Bronchial epithelial cell (primary cell): Measurements from ENCODE around the gene TULP4. TPM values are rescaled to one million over a fixed set of nuclear protein-coding genes. Genes with fewer than 3 reads are reported as not detected.

ENCODE experiments used
- DNase-seq: peaks from one replicate; pipeline ENCODE4 v3.0.0-alpha.2; 2010; ENCODE audit warnings: low read depth
- FAIRE-seq: peaks from 2 replicates; lab custom pipeline; 2011; peaks lifted over from hg19 to GRCh38; lab: Jason Lieb, UNC
- H3K27me3 ChIP-seq: 2 replicates; pipeline ENCODE4 v1.5.1; 2011; ENCODE audit warnings: low read length; ENCODE audit not compliant: control insufficient read depth, insufficient read depth
- H3K36me3 ChIP-seq: 2 replicates; pipeline ENCODE4 v1.5.1; 2011; ENCODE audit warnings: low read length; ENCODE audit not compliant: control insufficient read depth, insufficient read depth
- H3K4me3 ChIP-seq: 2 replicates; pipeline ENCODE4 v1.5.1; 2011; ENCODE audit warnings: mild to moderate bottlenecking, low read depth, low read length, control low read depth
- total RNA-seq: library from RNA; depleted of rRNA; stranded (reverse); fragments of >200 nt; gene quantifications from 2 replicates; pipeline ENCODE4 v1.2.1, GENCODE V29; 2014
- TF ChIP-seq, protein P1 (sequence below): IDR thresholded peaks from 2 replicates; pipeline ENCODE4 v1.5.1; 2011; ENCODE audit warnings: mild to moderate bottlenecking, moderate library complexity, low read length, control low read depth, inconsistent platforms; ENCODE audit not compliant: insufficient read depth, severe bottlenecking

Gene TULP4
- total RNA-seq, 1 donor from 2014 or later = 127 TPM

DNA sequence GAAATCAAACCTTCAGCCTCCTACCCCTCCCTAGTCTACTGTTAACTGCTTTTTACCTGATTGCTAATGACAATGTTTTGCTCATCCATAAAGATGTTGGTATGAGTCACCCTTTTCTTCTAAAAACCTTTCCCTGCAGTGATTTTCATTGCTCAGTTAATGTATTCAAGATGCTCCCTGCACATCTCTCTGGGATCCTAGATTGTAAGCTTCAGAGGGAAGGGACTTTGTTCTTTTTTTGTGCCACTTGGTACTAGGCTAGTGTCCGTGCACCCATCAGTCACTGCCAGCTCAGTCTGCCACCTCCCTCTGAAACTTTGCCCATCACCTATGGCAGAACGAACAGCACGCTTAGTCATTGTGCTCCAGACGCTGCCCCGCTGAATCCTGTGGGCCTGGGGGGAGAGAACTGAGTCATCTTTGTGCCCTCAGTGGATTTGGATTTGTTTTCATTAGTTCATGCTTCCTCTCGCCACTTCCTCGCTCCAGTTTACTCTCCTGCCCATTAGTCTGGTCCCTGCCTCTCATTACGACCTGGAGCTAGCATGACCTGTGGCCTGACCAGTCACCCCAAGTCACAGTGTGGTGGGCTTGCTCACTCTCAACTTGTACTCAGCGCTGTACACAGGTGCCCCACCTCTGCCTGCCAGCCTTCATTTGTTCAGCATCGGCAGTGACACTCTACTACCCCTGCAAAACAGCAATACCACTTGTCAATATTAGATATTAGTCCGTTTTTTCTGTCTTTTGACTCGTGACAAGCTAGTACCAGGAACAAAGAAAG is 169.6 kb downstream of the TULP4 start:
- H3K4me3 ChIP-seq = no peak overlapping the region
- TF ChIP-seq, protein P1, sequence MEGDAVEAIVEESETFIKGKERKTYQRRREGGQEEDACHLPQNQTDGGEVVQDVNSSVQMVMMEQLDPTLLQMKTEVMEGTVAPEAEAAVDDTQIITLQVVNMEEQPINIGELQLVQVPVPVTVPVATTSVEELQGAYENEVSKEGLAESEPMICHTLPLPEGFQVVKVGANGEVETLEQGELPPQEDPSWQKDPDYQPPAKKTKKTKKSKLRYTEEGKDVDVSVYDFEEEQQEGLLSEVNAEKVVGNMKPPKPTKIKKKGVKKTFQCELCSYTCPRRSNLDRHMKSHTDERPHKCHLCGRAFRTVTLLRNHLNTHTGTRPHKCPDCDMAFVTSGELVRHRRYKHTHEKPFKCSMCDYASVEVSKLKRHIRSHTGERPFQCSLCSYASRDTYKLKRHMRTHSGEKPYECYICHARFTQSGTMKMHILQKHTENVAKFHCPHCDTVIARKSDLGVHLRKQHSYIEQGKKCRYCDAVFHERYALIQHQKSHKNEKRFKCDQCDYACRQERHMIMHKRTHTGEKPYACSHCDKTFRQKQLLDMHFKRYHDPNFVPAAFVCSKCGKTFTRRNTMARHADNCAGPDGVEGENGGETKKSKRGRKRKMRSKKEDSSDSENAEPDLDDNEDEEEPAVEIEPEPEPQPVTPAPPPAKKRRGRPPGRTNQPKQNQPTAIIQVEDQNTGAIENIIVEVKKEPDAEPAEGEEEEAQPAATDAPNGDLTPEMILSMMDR = no peak
- H3K27me3 ChIP-seq = no peaks in the 10 kb centered on the region
- FAIRE-seq (no peak), DNase-seq (peak; percentile 92)
- peaks cover 9% of the 10 kb centered on the region for H3K36me3 ChIP-seq

DNA sequence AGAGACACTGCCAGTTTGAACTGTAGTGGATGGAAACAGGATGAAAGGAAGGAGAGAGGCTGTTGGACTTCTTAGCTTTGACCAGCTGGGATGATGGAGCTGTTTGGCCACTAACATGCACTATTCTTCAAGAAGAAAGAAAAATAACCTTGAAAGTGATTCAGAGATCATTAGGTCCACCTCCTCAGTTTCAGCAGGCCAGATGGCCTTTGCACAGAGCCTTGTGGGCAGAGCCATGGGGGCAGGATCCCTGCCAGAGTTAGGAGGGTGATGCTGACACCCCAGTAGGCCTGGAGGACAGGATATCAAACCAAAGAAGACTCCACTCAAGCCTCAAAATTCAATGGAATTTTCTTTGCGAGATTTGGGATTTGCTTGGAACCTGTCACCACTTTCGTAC is 173.2 kb downstream of the TULP4 start:
- TF ChIP-seq, protein P1 = no peak
- Histone ChIP-seq H3K36me3 (peaks cover 9% of the 10 kb centered on the region), H3K27me3 (no peaks in the 10 kb centered on the region), H3K4me3 (no peak overlapping the region)
- no peak for DNase-seq
- no peak for FAIRE-seq

DNA sequence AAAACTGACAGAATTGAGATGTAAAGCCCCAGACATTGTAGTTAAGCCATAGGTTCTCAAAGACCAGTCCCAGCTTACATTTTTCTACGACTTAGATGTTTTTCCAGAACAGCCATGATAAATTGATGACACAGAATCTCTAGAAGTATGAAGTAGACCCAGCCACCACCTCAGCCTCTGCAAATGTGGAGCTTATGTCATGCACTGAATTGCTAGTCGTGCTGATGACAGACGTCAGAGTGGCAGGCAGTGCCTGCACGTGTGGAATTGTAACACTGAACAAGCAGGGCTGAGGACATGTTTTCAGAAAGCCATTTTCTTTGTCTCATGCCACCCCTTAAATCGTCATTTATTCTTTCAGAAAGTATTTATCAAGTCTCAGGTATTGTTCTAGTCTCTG is 175.2 kb downstream of the TULP4 start:
- DNase-seq (peak; percentile 18), FAIRE-seq (no peak)
- H3K4me3 ChIP-seq = no peak overlapping the region
- peaks cover 5% of the 10 kb centered on the region for H3K36me3 ChIP-seq
- TF ChIP-seq, protein P1 = no peak
- no peaks in the 10 kb centered on the region for H3K27me3 ChIP-seq

DNA sequence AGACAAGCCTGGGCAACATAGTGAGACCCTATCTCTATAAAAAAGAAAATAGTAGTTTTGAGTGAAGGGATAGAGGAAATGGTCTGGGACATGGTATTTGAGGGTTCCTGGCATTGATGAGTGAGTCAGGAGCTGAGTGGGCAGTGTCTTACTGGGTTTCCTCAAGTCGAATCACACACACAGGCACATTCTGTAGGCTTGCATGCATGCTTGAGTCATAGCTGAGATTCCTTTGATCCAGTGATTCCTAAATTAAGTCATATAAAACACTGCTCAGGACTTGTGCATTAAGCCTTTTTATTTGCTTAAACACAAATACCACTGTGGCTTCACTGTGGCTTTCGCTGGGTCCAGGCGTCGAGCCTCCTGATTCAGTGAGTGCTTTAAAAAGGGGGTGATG is 175.8 kb downstream of the TULP4 start:
- FAIRE-seq (peak; percentile 96), DNase-seq (peak; percentile 98)
- TF ChIP-seq, protein P1 = no peak
- H3K27me3 ChIP-seq = no peaks in the 10 kb centered on the region
- H3K36me3 ChIP-seq = peaks cover 5% of the 10 kb centered on the region
- H3K4me3 ChIP-seq = no peak overlapping the region

DNA sequence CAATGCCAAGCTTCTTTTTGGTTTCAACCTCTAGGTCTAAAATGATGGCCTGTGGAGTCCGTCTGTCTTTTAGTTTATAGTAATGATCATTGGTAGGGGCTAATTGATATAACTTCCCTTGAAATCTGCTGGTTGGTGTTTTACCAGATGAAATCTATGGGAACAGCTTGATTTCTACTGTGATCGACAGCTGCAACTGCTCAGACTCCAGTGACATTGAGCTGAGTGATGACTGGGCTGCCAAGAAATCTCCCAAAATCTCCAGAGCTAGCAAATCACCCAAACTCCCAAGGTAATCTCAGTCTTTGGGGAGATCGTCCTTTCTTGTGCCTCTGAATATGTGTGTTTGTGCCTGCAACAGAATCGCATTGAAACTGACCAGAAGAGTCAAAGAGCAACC is 177.2 kb downstream of the TULP4 start:
- H3K27me3 ChIP-seq = no peaks in the 10 kb centered on the region
- no peak overlapping the region for H3K4me3 ChIP-seq
- no peak for DNase-seq
- H3K36me3 ChIP-seq = peaks cover 7% of the 10 kb centered on the region
- TF ChIP-seq, protein P1 = no peak
- FAIRE-seq = no peak
